AG10803 (cell line): ENCODE results near the gene PKP4.

Experiments
- DNase-seq: peaks from one replicate; pipeline ENCODE4 v3.0.0; 2010; ENCODE audit warnings: low read depth
- H3K4me3 ChIP-seq: 2 replicates; pipeline ENCODE4 v1.5.1; 2011; ENCODE audit warnings: mild to moderate bottlenecking, low read length, control low read depth
- CTCF ChIP-seq: conservative IDR thresholded peaks from 2 replicates; pipeline ENCODE4 v1.5.1; 2011; ENCODE audit warnings: mild to moderate bottlenecking, low read length, control low read depth, inconsistent platforms

Gene PKP4

GRCh38 chr2:158507679-158508078, 50.9 kb downstream of the PKP4 start:
- no peak overlapping the region for H3K4me3 ChIP-seq
- no peak for TF ChIP-seq CTCF
- DNase-seq, result no peak

- no peak for TF ChIP-seq CTCF
- peak; percentile 70 for DNase-seq
- no peak overlapping the region for H3K4me3 ChIP-seq
Observed at GRCh38 chr2:158509928-158510797, 53.4 kb downstream of the PKP4 start.

GRCh38 chr2:158510887-158511286, 54.1 kb downstream of the PKP4 start:
- no peak overlapping the region for H3K4me3 ChIP-seq
- no peak for DNase-seq
- TF ChIP-seq CTCF, result no peak

- no peak for DNase-seq
- no peak overlapping the region for H3K4me3 ChIP-seq
- no peak for TF ChIP-seq CTCF
Observed at GRCh38 chr2:158511706-158512105, 55.0 kb downstream of the PKP4 start.

GRCh38 chr2:158512323-158512722, 55.6 kb downstream of the PKP4 start:
- TF ChIP-seq CTCF, result no peak
- DNase-seq, result no peak
- no peak overlapping the region for H3K4me3 ChIP-seq

GRCh38 chr2:158513841-158514240, 57.1 kb downstream of the PKP4 start:
- H3K4me3 ChIP-seq, result no peak overlapping the region
- DNase-seq, result no peak
- no peak for TF ChIP-seq CTCF

GRCh38 chr2:158518084-158518483, 61.3 kb downstream of the PKP4 start:
- peak; percentile 79 for DNase-seq
- H3K4me3 ChIP-seq, result no peak overlapping the region
- no peak for TF ChIP-seq CTCF
